ENCODE data around the gene WNT5B.
A peak's percentile ranks its signal among the peaks of the same experiment; 100 is the strongest.

The WNT5B gene

DNA sequence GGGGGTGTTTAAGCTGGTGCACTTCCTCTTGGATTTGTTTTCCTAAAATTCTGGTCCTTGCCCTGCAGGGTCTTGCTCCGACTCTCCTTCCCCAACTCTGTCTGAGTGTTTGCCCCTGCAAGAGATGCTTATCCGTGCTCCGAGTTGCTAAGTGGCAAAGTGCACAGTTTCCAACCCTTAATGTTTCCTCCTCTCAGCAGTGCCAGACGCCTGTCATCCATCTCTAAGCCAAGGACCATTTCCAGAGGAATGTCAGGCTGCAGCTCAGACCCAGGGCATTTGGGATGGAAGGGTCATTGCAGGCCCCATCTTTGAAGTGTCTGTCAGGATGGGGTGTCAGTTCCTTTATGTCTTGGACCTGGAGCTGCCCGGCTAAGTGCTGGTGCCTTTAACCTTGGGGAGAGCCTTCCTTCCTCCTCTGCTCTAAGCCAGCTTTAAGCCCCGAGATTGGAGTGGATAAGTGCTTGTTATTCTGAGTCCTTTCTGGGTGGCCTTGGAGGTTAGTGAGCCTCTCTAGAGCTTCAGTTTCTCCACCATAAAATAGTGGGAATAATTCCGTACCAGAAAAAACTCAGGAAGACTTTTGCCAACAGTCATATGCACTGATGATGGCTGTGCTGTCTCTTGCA, 15.0 kb downstream of the WNT5B start:
- no peak for DNase-seq

DNA sequence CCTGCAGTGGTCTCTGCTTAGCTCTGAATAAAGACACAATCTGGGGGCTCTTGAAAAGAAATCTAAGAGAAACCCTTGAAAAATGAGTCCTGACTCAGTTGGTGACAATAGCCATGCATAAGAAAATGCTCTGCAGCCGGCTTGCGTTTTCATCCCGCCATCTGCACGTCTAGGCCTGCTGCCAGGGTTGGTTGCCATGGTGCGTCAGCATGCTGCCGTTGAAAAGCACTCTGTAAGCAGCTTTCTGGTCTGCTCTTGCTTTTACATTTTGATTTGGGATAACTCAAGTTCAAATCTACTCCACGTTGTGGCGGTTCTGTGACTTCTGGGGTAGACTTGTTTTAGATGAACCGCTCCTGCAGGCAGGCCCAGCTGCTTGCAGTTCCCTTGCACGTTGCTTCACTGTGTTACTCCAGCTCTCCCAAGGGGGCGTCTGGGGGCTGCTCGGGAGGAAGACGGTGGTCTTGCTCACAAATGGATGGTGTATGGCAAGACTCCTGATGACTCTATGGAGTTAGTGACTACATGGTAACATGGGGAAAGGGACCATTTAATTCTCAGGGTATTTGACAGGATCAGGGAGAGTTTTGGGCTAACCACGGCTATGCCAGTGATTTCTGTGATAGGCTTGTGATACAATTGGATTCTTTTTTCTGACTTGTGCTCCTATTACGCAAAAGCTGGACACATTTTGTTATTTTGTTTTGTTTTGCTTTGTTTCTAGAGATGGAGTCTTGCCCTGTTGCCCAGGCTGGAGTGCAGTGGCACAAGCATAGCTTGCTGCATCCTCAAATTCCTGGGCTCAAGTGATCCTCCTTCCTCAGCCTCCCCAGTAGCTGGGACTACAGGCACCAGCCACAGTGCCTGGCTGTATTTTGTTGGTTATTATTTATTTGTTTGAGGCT, 15.8 kb downstream of the WNT5B start:
- in situ Hi-C loops (cut with HindIII; ENCODE audit: low pct_ligation_motif_present, low pct_unique_long_range_greater_than_20kb, low sequenced_read_pairs) = no loop called here
- no peak for DNase-seq

More for the DNA sequence above, 15.0 kb downstream of the WNT5B start:
- in situ Hi-C loops (cut with HindIII; ENCODE audit: low pct_ligation_motif_present, low pct_unique_long_range_greater_than_20kb, low sequenced_read_pairs) = no loop called here

DNA sequence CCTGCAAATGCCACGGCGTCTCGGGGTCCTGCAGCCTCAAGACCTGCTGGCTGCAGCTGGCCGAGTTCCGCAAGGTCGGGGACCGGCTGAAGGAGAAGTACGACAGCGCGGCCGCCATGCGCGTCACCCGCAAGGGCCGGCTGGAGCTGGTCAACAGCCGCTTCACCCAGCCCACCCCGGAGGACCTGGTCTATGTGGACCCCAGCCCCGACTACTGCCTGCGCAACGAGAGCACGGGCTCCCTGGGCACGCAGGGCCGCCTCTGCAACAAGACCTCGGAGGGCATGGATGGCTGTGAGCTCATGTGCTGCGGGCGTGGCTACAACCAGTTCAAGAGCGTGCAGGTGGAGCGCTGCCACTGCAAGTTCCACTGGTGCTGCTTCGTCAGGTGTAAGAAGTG, 16.8 kb downstream of the WNT5B start:
- no peak for DNase-seq
- in situ Hi-C loops (cut with HindIII; ENCODE audit: low pct_ligation_motif_present, low pct_unique_long_range_greater_than_20kb, low sequenced_read_pairs) = no loop called here

- in situ Hi-C loops (cut with HindIII; ENCODE audit: low pct_ligation_motif_present, low pct_unique_long_range_greater_than_20kb, low sequenced_read_pairs) = no loop called here
Measured at GRCh38 chr12:1646569-1647284, 17.7 kb downstream of the WNT5B start.

GRCh38 chr12:1647285-1647669, 18.2 kb downstream of the WNT5B start:
- in situ Hi-C loops (cut with HindIII; ENCODE audit: low pct_ligation_motif_present, low pct_unique_long_range_greater_than_20kb, low sequenced_read_pairs) = no loop called here

More at GRCh38 chr12:1646569-1647284, 17.7 kb downstream of the WNT5B start:
- DNase-seq = no peak

DNA sequence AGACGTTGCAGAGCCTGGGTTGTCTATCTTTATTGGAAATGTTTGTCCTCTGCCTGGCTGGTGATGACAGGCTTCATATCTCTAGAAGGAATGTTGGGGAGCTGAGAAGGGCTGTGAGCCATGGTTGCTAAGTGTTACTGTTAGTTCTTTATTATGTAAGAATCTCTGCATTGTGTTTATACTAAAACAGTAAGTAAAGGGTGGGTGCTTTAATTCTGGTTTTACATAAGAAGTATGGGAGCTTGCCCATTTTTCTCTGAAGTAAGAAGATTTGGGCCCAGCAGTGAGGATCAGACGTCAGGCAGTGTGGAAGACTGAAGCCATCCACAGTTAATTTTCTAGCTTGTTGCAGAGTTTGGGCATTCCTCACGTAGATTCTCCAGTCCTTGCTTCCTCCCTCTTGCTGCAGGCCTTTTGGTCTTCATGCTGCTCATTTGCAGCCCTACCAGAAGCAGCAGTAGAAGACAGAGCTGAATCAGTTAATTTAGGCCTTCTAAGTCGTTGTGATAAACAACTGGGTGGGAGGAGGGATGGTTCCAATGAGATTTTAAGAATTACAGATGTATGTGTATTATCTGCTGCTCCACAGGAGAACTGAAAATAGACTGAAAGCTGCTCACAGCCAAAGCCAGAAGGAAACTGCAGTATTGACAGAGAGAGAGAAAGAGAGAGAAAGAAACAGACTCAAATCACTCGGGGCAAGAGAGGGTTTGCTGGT, 21.4 kb downstream of the WNT5B start:
- in situ Hi-C loops (cut with HindIII; ENCODE audit: low pct_ligation_motif_present, low pct_unique_long_range_greater_than_20kb, low sequenced_read_pairs) = loop anchor here (25.0 kb wide), 1 partner anchor 137 kb away; no protein-coding TSS in a partner anchor
- DNase-seq = no peak

More at GRCh38 chr12:1647285-1647669, 18.2 kb downstream of the WNT5B start:
- DNase-seq = no peak

GRCh38 chr12:1650978-1651361, 21.9 kb downstream of the WNT5B start:
- no peak for DNase-seq
- in situ Hi-C loops (cut with HindIII; ENCODE audit: low pct_ligation_motif_present, low pct_unique_long_range_greater_than_20kb, low sequenced_read_pairs) = loop anchor here (25.0 kb wide), 1 partner anchor 136 kb away; no protein-coding TSS in a partner anchor

DNA sequence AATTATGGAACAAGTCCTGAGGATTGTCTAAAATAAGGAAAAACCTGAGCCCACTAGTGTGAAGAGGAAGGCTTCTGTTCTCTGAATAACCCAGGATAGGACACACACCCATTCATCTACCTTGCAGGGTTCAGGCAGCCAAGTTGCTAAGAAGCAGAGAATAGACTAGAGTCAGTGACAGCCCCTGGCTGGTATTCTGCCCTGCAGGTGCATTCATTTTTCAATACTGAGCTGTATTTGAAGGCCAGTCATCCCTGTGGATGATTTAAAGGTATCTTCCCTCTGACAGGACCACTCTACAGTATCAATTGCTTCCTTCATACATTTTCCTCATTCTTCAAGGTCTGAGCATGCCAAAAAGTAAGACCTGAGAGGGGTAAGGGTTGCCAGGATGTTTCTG, 22.9 kb downstream of the WNT5B start:
- DNase-seq = no peak
- in situ Hi-C loops (cut with HindIII; ENCODE audit: low pct_ligation_motif_present, low pct_unique_long_range_greater_than_20kb, low sequenced_read_pairs) = loop anchor here (25.0 kb wide), 1 partner anchor 135 kb away; no protein-coding TSS in a partner anchor

GRCh38 chr12:1655225-1655788, 26.3 kb downstream of the WNT5B start:
- in situ Hi-C loops (cut with HindIII; ENCODE audit: low pct_ligation_motif_present, low pct_unique_long_range_greater_than_20kb, low sequenced_read_pairs) = loop anchor here (25.0 kb wide), 1 partner anchor 132 kb away; no protein-coding TSS in a partner anchor
- no peak for DNase-seq

DNA sequence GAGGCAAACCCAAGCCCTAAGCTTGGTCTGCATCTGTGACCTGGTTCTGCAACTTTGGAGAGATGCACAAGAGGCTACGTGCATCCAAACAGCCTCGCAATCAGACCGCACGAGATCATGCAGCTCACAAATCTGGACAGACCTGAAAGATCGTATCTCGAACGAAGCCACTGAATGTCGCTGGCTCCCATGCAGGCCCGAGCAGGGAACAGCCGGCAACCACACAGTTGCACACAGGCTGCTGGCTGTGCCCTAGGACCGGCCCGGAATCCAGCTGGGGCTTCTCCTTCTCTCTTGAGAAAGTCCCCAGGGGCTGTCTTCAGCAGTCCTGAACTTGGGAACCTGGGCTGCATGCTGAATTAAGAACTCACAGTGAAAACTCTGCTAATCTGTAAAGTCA, 27.9 kb downstream of the WNT5B start:
- in situ Hi-C loops (cut with HindIII; ENCODE audit: low pct_ligation_motif_present, low pct_unique_long_range_greater_than_20kb, low sequenced_read_pairs) = loop anchor here (25.0 kb wide), 1 partner anchor 130 kb away; no protein-coding TSS in a partner anchor
- no peak for DNase-seq

DNA sequence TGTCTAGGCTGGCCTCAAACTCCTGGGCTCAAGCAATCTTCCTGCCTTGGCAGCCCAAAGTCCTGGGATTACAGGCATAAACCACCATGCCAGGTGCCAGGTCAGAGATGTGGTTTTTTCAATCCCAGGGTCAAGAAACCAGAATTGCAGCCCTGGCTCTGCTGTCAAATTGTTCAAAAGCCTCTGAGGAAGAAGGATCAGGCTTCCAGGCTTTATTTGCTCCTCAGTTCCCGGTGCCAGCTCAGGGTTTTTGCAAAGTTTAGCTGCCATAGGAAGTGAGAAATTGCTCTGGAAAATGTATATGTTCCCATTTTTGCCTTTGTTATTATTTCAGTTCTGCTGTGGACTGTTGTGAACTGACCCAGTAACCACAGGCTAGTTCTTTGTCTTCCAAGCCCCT, 28.7 kb downstream of the WNT5B start:
- in situ Hi-C loops (cut with HindIII; ENCODE audit: low pct_ligation_motif_present, low pct_unique_long_range_greater_than_20kb, low sequenced_read_pairs) = loop anchor here (25.0 kb wide), 1 partner anchor 130 kb away; no protein-coding TSS in a partner anchor
- no peak for DNase-seq

- no peak for DNase-seq
- in situ Hi-C loops (cut with HindIII; ENCODE audit: low pct_ligation_motif_present, low pct_unique_long_range_greater_than_20kb, low sequenced_read_pairs) = loop anchor here (25.0 kb wide), 1 partner anchor 127 kb away; no protein-coding TSS in a partner anchor
Measured at GRCh38 chr12:1660304-1661187, 31.5 kb downstream of the WNT5B start.

DNA sequence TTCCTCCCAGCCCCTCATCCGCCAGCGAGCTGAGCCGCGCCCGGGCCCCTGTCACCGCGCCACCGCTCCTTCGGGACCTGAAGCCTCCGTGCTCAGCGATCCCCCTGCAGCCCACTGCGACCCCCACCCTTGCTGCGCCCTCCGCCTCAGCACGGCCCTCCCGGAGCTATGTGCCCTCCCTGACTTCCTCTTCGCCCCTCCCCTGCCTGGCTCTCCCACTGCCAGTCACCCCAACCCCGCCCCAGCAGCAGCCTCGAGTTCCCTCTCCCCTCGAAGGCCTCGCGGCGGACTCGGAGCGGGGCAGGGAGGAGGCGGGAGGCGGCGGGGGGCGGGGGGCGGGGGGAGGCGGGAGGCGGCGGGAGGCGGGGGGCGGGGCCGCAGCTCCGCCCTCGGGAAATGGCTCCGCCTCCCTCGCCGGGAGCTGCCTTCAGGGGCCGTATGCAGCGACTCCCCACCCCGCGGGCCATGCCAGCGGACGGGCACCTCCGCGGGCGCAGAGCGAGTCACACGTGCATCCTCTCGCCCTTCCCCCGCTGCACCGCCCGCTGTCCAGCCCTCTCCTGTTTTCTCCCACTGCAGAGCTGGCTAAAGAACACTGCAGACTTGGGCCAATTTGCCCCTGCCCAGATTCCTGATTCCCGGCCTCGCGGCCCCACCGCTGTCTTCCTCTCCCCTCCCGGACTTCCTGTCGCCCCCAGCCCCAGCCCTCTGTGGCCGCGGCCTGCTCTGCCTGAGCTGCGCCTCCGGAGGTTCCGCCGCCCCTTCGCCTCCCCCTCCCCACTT, 32.7 kb downstream of the WNT5B start:
- DNase-seq = peak; percentile 99
- in situ Hi-C loops (cut with HindIII; ENCODE audit: low pct_ligation_motif_present, low pct_unique_long_range_greater_than_20kb, low sequenced_read_pairs) = loop anchor here (25.0 kb wide), 1 partner anchor 126 kb away; no protein-coding TSS in a partner anchor

DNA sequence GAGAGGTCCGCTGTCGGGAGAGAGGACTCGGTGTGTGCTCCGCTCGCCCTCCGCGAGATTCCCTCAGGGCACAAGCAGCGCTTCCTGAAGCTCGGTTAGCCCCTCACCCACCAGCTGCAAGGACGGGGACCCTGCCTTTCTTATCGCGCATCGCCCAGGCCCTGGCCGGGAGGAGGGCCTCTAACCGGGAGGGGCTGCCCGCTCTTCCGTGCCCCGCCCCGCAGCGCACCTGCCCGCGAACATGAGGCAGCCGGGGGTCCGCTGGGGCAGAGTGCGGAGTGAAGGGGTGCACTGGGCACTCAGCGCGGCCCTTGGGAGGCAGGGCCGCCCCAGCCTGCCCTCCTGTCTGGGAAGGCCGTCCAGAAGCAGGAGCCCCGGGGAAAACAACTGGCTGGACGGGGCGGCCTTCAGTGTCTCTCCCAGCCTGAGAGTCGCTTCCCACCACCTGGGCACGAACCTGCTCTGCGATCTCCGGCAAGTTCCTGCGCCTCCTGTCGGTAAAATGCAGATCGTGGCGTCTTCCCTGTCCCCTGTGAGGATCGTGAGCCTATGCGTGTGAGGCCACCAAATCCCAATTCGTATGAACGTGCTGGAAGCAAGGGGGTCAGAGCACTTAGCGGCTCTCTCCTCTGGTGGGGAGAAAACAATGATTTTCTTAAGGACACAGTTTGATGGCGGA, 33.9 kb downstream of the WNT5B start:
- no peak for DNase-seq
- in situ Hi-C loops (cut with HindIII; ENCODE audit: low pct_ligation_motif_present, low pct_unique_long_range_greater_than_20kb, low sequenced_read_pairs) = loop anchor here (25.0 kb wide), 1 partner anchor 124 kb away; no protein-coding TSS in a partner anchor

- no peak for DNase-seq
- in situ Hi-C loops (cut with HindIII; ENCODE audit: low pct_ligation_motif_present, low pct_unique_long_range_greater_than_20kb, low sequenced_read_pairs) = loop anchor here (25.0 kb wide), 1 partner anchor 124 kb away; no protein-coding TSS in a partner anchor
Measured at GRCh38 chr12:1663440-1664132, 34.6 kb downstream of the WNT5B start.

Measured in ACHN (cell line).